PC-3 (cell line): Measurements from ENCODE around the gene ADGRD1. TPM values are rescaled to one million over a fixed set of nuclear protein-coding genes. Genes with fewer than 3 reads are reported as not detected.
A peak's percentile ranks its signal among the peaks of the same experiment; 100 is the strongest.

Source experiments
- ATAC-seq: fragments of 200-7000 bp; cut with Tn5 transposase; 2 replicates; pipeline ENCODE4 v1.9.1; 2020; ENCODE audit warnings: mild to moderate bottlenecking, moderate library complexity
- BruUV-seq: library from RNA; stranded (reverse); fragments of 400-500 nt; replicated peaks from 2 replicates; lab custom pipeline; 2021; lab: Mats Ljungman, UMichigan
- CTCF ChIA-PET: fragments of 300-600 bp; sonication (Branson Sonifier 250); formaldehyde crosslinking; loops from one replicate; lab custom pipeline; 2022; ENCODE audit warnings: antibody characterized with exemption; lab: Charles Lee
- POLR2A ChIA-PET: fragments of 300-600 bp; sonication (Branson Sonifier 250); formaldehyde crosslinking; loops from one replicate; lab custom pipeline; 2022; ENCODE audit warnings: antibody characterized with exemption; ENCODE audit not compliant: unreplicated experiment; lab: Charles Lee
- DNase-seq: peaks from one replicate; pipeline ENCODE4 v3.0.0-alpha.2; 2015
- H2AFZ ChIP-seq: fragments of 300-600 bp; sonication (generic); 2 replicates; pipeline ENCODE4 v1.6.0; 2016; ENCODE audit warnings: antibody characterized with exemption, low read length
- H3F3A ChIP-seq: fragments of 300-600 bp; sonication (generic); one replicate; pipeline ENCODE4 v1.6.0; 2017; ENCODE audit warnings: antibody characterized with exemption, low read length, control low read depth, mild to moderate bottlenecking; ENCODE audit not compliant: unreplicated experiment
- H3K27ac ChIP-seq: fragments of 300-600 bp; sonication (generic); 2 replicates; pipeline ENCODE4 v1.5.1; 2016; ENCODE audit warnings: mild to moderate bottlenecking, low read length
- H3K27me3 ChIP-seq: fragments of 300-600 bp; sonication (generic); 2 replicates; pipeline ENCODE4 v1.6.1; 2016; ENCODE audit warnings: low read length, mixed read lengths
- H3K36me3 ChIP-seq: fragments of 300-600 bp; sonication (generic); 2 replicates; pipeline ENCODE4 v1.6.1; 2016; ENCODE audit warnings: low read depth, mixed run types, low read length, mixed read lengths
- H3K4me1 ChIP-seq: fragments of 300-600 bp; sonication (generic); 2 replicates; pipeline ENCODE4 v1.5.1; 2016; ENCODE audit warnings: low read length; ENCODE audit not compliant: insufficient read depth
- H3K4me2 ChIP-seq: fragments of 300-600 bp; sonication (generic); 2 replicates; pipeline ENCODE4 v1.6.0; 2016; ENCODE audit warnings: low read length
- H3K4me3 ChIP-seq: fragments of 300-600 bp; sonication (generic); 2 replicates; pipeline ENCODE4 v1.5.1; 2016; ENCODE audit warnings: mild to moderate bottlenecking, low read length, mixed read lengths
- H3K79me2 ChIP-seq: fragments of 300-600 bp; sonication (generic); 2 replicates; pipeline ENCODE4 v1.6.1; 2017; ENCODE audit warnings: low read length, mixed read lengths
- H3K9ac ChIP-seq: fragments of 300-600 bp; sonication (generic); 2 replicates; pipeline ENCODE4 v1.6.0; 2016; ENCODE audit warnings: mild to moderate bottlenecking, low read length
- H3K9me2 ChIP-seq: fragments of 300-600 bp; sonication (generic); replicated peaks from 2 replicates; pipeline ENCODE4 v1.6.1; 2016; ENCODE audit warnings: mixed run types, low read length, mixed read lengths
- H3K9me3 ChIP-seq: fragments of 300-600 bp; sonication (generic); 2 replicates; pipeline ENCODE4 v1.6.1; 2016; ENCODE audit warnings: low read length, mixed read lengths
- H4K20me1 ChIP-seq: fragments of 300-600 bp; sonication (generic); 2 replicates; pipeline ENCODE4 v1.6.1; 2016; ENCODE audit warnings: low read length, mixed read lengths
- CTCF ChIP-seq: fragments of 300-600 bp; sonication (generic); conservative IDR thresholded peaks from 2 replicates; pipeline ENCODE4 v1.5.1; 2017; ENCODE audit warnings: antibody characterized with exemption, low read depth, mild to moderate bottlenecking, low read length
- EZH2 ChIP-seq: fragments of 300-600 bp; sonication (generic); IDR thresholded peaks from one replicate; pipeline ENCODE4 v1.6.1; 2017; ENCODE audit warnings: antibody characterized with exemption, mild to moderate bottlenecking, low read length; ENCODE audit not compliant: unreplicated experiment
- EZH2phosphoT487 ChIP-seq: fragments of 300-600 bp; sonication (generic); IDR thresholded peaks from 2 replicates; pipeline ENCODE4 v1.6.1; 2018; ENCODE audit warnings: mild to moderate bottlenecking, antibody characterized with exemption, low read length, borderline replicate concordance
- intact Hi-C: fragments of 100-400 bp; cut with micrococcal nuclease; formaldehyde crosslinking; loops from 2 replicates; pipeline ENCODE4 v1.9.0; 2023
- total RNA-seq: library from RNA; depleted of rRNA; stranded (reverse); fragments of >200 nt; gene quantifications from 2 replicates; pipeline ENCODE4 v1.2.3, GENCODE V29; 2014

ADGRD1 gene
- total RNA-seq, 1 experiment from 2014 or later, result 0.18 TPM

DNA sequence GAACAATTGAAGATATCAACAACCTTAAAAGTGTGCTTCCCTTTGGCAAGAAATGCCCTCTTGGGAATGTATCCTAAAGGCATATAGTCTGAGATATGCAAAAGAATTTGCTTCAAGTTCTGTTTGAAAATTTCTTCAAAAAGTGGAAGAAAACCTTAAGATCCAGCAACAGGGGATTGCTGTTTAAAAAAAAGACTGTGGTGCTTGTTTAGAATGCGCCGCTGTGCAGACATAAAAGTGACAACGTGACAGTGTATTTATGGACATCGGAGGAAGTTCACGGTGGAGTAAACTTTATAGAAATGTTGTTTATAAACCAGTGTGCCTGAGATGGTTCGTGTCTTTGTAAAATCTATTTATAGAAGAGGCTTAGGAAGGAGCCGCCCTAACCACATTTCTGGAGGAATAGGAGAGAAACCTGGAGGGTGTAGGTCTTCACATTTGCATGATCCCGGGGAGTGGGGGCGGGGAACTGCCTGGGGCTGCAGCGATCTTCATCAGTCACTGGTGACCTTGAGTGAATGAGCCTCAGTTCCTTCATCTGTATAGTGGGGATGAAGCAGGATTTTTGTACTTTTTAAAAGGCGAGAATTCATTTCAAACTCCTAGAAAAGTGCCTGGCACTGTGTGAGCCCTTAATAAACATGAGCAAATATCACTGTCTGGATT, 27.5 kb downstream of the ADGRD1 start:
- H3K9ac ChIP-seq, result no peak overlapping the region
- ChIA-PET CTCF (no interaction called here), POLR2A (no interaction called here)
- H2AFZ ChIP-seq, result no peak overlapping the region
- H3K4me1 ChIP-seq, result no peaks in the 10 kb centered on the region
- peaks cover 92% of the 10 kb centered on the region for H3K27me3 ChIP-seq
- no peak for ATAC-seq
- H3K4me2 ChIP-seq, result no peak overlapping the region
- H3F3A ChIP-seq, result no peaks in the 10 kb centered on the region
- TF ChIP-seq EZH2, result peak; percentile 62
- no peak for TF ChIP-seq CTCF
- TF ChIP-seq EZH2phosphoT487, result no peak
- H3K9me2 ChIP-seq, result no peaks in the 10 kb centered on the region
- no peak for DNase-seq
- no peaks in the 10 kb centered on the region for H3K9me3 ChIP-seq
- intact Hi-C loops, result no loop called here
- H4K20me1 ChIP-seq, result no peaks in the 10 kb centered on the region
- H3K4me3 ChIP-seq, result no peak overlapping the region
- H3K79me2 ChIP-seq, result no peaks in the 10 kb centered on the region
- no peaks in the 10 kb centered on the region for H3K36me3 ChIP-seq
- BruUV-seq, result no TSS peak
- no peak overlapping the region for H3K27ac ChIP-seq

DNA sequence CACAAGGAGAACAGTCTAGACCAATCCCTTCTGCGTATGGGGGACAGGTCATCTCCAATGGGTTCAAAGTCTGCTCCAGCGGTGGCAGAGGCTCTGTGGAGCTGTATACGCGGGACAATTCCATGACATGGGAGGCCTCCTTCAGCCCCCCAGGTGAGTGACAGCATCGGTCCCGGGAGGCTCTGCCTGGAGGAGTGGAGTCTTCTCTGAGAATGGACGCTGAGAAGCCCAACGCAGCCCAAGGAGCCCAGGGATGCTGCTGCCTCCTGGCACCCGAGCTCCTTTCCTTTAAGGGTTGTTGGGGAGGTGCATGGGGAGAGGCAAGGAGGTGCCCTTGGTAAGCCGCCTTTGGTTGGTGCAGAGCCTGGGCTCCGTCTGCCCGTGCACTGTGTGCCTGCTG, 28.2 kb downstream of the ADGRD1 start:
- CTCF ChIA-PET, result no interaction called here
- DNase-seq (no peak), ATAC-seq (no peak)
- intact Hi-C loops, result no loop called here
- TF ChIP-seq EZH2phosphoT487 (no peak), EZH2 (no peak), CTCF (no peak)
- POLR2A ChIA-PET, result no interaction called here
- H2AFZ ChIP-seq, result no peak overlapping the region
- peaks cover 6% of the 10 kb centered on the region; the same call in 1 of the 2 replicates for H3K9me3 ChIP-seq
- H3K4me2 ChIP-seq, result no peak overlapping the region
- H3K27me3 ChIP-seq, result peaks cover 93% of the 10 kb centered on the region
- H3K9ac ChIP-seq, result no peak overlapping the region
- H3F3A ChIP-seq, result no peaks in the 10 kb centered on the region
- no peaks in the 10 kb centered on the region for H3K9me2 ChIP-seq
- H3K79me2 ChIP-seq, result no peaks in the 10 kb centered on the region
- H3K36me3 ChIP-seq, result no peaks in the 10 kb centered on the region
- no peak overlapping the region for H3K27ac ChIP-seq
- H4K20me1 ChIP-seq, result no peaks in the 10 kb centered on the region
- no peak overlapping the region for H3K4me3 ChIP-seq
- no peaks in the 10 kb centered on the region for H3K4me1 ChIP-seq
- BruUV-seq, result no TSS peak

GRCh38 chr12:130982565-130983225, 29.0 kb downstream of the ADGRD1 start:
- Histone ChIP-seq H2AFZ (no peak overlapping the region), H3F3A (no peaks in the 10 kb centered on the region), H3K4me3 (no peak overlapping the region), H3K4me2 (no peak overlapping the region), H3K27ac (no peak overlapping the region), H4K20me1 (no peaks in the 10 kb centered on the region), H3K27me3 (peaks cover 93% of the 10 kb centered on the region), H3K4me1 (no peaks in the 10 kb centered on the region), H3K9me3 (peaks cover 6% of the 10 kb centered on the region; the same call in 1 of the 2 replicates), H3K9me2 (no peaks in the 10 kb centered on the region), H3K36me3 (no peaks in the 10 kb centered on the region), H3K79me2 (no peaks in the 10 kb centered on the region), H3K9ac (no peak overlapping the region)
- ChIA-PET CTCF (no interaction called here), POLR2A (no interaction called here)
- TF ChIP-seq EZH2phosphoT487, result no peak
- no peak for TF ChIP-seq EZH2
- TF ChIP-seq CTCF, result no peak
- intact Hi-C loops, result no loop called here
- no TSS peak for BruUV-seq
- ATAC-seq (no peak), DNase-seq (no peak)
